ENCODE data around the gene GABRA4.

GABRA4 gene

GRCh38 chr4:46993075-46994006 is at the start of gene GABRA4:
GABRA4 (minus strand) TSS chr4:46993581; CDS start chr4:46993424, 157 bp downstream.
- no peak for TF ChIP-seq CTCF (IDR thresholded peaks at IDR 0.05; ENCODE audit: low read depth, low read length)
- peak within 1 kb of the TSS; percentile 10 to 13 for H3K4me3 ChIP-seq (replicated peaks in 1 of 2; ENCODE audit: low read depth in 2 of 2, low read length in 2 of 2)
- peak in 1 of 2 donors; percentile 8 for DNase-seq (ENCODE audit: low read depth in 2 of 2)

GRCh38 chr4:47040828-47041227 is 47.4 kb upstream of the GABRA4 start:
- H3K4me3 ChIP-seq (replicated peaks in 1 of 2; ENCODE audit: low read depth in 2 of 2, low read length in 2 of 2) = no peak overlapping the region
- no peak for TF ChIP-seq CTCF (IDR thresholded peaks at IDR 0.05; ENCODE audit: low read depth, low read length)
- DNase-seq (ENCODE audit: low read depth in 2 of 2) = no peak

GRCh38 chr4:47038263-47038662 is 44.9 kb upstream of the GABRA4 start:
- no peak for DNase-seq (ENCODE audit: low read depth in 2 of 2)
- no peak for TF ChIP-seq CTCF (IDR thresholded peaks at IDR 0.05; ENCODE audit: low read depth, low read length)
- H3K4me3 ChIP-seq (replicated peaks in 1 of 2; ENCODE audit: low read depth in 2 of 2, low read length in 2 of 2) = no peak overlapping the region

GRCh38 chr4:47032405-47033106 is 39.2 kb upstream of the GABRA4 start:
- peak overlapping the region; percentile 42 to 54 for H3K4me3 ChIP-seq (replicated peaks in 1 of 2; ENCODE audit: low read depth in 2 of 2, low read length in 2 of 2)
- peak; percentile 80 for TF ChIP-seq CTCF (IDR thresholded peaks at IDR 0.05; ENCODE audit: low read depth, low read length)
- peak; percentile 51 to 54 for DNase-seq (ENCODE audit: low read depth in 2 of 2)

- H3K4me3 ChIP-seq (replicated peaks in 1 of 2; ENCODE audit: low read depth in 2 of 2, low read length in 2 of 2) = peak overlapping the region; percentile 42 to 54
- peak in 1 of 2 donors; percentile 2 for DNase-seq (ENCODE audit: low read depth in 2 of 2)
- TF ChIP-seq CTCF (IDR thresholded peaks at IDR 0.05; ENCODE audit: low read depth, low read length) = no peak
Observed at GRCh38 chr4:47031751-47032404, 38.5 kb upstream of the GABRA4 start.

- H3K4me3 ChIP-seq (replicated peaks in 1 of 2; ENCODE audit: low read depth in 2 of 2, low read length in 2 of 2) = peak within 1 kb of the TSS; percentile 42 to 54
- peak; percentile 53 to 57 for DNase-seq (ENCODE audit: low read depth in 2 of 2)
- no peak for TF ChIP-seq CTCF (IDR thresholded peaks at IDR 0.05; ENCODE audit: low read depth, low read length)
Observed at GRCh38 chr4:47031011-47031678, 37.8 kb upstream of the GABRA4 start, which contains the start of gene GABRB1. GABRB1 (plus strand) TSS chr4:47031567.
